GM23338 (cell line): Measurements from ENCODE around the gene C2CD2L.
"Not testable (repeated sequence)": the region's sequence is repeated elsewhere in the genome, so short reads cannot be mapped to it uniquely, and the experiment has no call there.

ENCODE experiments used
- CREB1 ChIP-seq: fragments of 250-450 bp; sonication (Bioruptor Pico); IDR thresholded peaks from 2 replicates; pipeline ENCODE4 v1.5.0; 2020; ENCODE audit warnings: low read depth, mild to moderate bottlenecking, moderate library complexity
- CTCF ChIP-seq, 2 experiments: fragments of 200-600 bp in 1 of 2; sonication (generic) in 1 of 2; conservative IDR thresholded peaks; 2 replicates each; pipeline versions ENCODE4 v1.5.1 to v1.6.1; 2016 to 2017; ENCODE audit warnings: antibody characterized with exemption in 2 of 2, low read depth in 2 of 2, mild to moderate bottlenecking in 2 of 2, moderate library complexity in 1 of 2
- EZH2 ChIP-seq: fragments of 200-600 bp; sonication (generic); IDR thresholded peaks from one replicate; pipeline ENCODE4 v1.8.0; 2017; ENCODE audit warnings: antibody characterized with exemption, mild to moderate bottlenecking, low read depth; ENCODE audit not compliant: unreplicated experiment
- EZH2phosphoT487 ChIP-seq: fragments of 200-600 bp; sonication (generic); IDR thresholded peaks from one replicate; pipeline ENCODE4 v1.8.1; 2018; ENCODE audit warnings: antibody characterized with exemption; ENCODE audit not compliant: unreplicated experiment
- JUNB ChIP-seq: IDR thresholded peaks from one replicate; pipeline ENCODE4 v1.6.1; 2016; ENCODE audit warnings: antibody characterized with exemption; ENCODE audit not compliant: unreplicated experiment
- NANOG ChIP-seq: IDR thresholded peaks from 2 replicates; pipeline ENCODE4 v1.6.1; 2016; ENCODE audit warnings: antibody characterized with exemption, borderline replicate concordance
- POLR2AphosphoS5 ChIP-seq: IDR thresholded peaks from 2 replicates; pipeline ENCODE4 v1.6.1; 2016; ENCODE audit warnings: antibody characterized with exemption, low read depth
- REST ChIP-seq: IDR thresholded peaks from one replicate; pipeline ENCODE4 v1.6.1; 2018; ENCODE audit warnings: antibody characterized with exemption; ENCODE audit not compliant: unreplicated experiment
- ZNF331 ChIP-seq: fragments of 250-450 bp; sonication (Bioruptor Pico); IDR thresholded peaks from 2 replicates; pipeline ENCODE4 v1.5.0; 2020; ENCODE audit warnings: low read depth, mild to moderate bottlenecking, moderate library complexity
- ZNF462 ChIP-seq: fragments of 250-450 bp; sonication (Bioruptor Pico); IDR thresholded peaks from 2 replicates; pipeline ENCODE4 v1.5.0; 2020; ENCODE audit warnings: mild to moderate bottlenecking, moderate library complexity
- TF ChIP-seq, protein P1 (sequence below): IDR thresholded peaks from 2 replicates; pipeline ENCODE4 v1.6.1; 2016; ENCODE audit warnings: antibody characterized with exemption

- not testable (repeated sequence) for TF ChIP-seq POLR2AphosphoS5; CTCF (conservative IDR thresholded peaks at IDR 0.05; ENCODE audit: low read depth in 2 of 2); EZH2; CREB1; REST; NANOG; EZH2phosphoT487; JUNB; ZNF331; ZNF462 (CRISPR knock-in tag)
- TF ChIP-seq, protein P1, sequence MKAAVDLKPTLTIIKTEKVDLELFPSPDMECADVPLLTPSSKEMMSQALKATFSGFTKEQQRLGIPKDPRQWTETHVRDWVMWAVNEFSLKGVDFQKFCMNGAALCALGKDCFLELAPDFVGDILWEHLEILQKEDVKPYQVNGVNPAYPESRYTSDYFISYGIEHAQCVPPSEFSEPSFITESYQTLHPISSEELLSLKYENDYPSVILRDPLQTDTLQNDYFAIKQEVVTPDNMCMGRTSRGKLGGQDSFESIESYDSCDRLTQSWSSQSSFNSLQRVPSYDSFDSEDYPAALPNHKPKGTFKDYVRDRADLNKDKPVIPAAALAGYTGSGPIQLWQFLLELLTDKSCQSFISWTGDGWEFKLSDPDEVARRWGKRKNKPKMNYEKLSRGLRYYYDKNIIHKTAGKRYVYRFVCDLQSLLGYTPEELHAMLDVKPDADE = not testable (repeated sequence)
Measured at GRCh38 chr11:119103161-119103664, 3.9 kb upstream of the C2CD2L start.
